Activated CD8-positive, alpha-beta memory T cell treated with anti-CD3 and anti-CD28 coated beads, Interleukin-2, amount 50 U/mL, for 24 hours (primary cell): ENCODE results near the gene ATP2C1.
"Not testable (repeated sequence)": the region's sequence is repeated elsewhere in the genome, so short reads cannot be mapped to it uniquely, and the experiment has no call there.

Source experiments
- DNase-seq: peaks from one replicate; pipeline ENCODE4 v3.0.0-alpha.2; 2020; ENCODE audit errors: extremely low read depth

The ATP2C1 gene, protein sequence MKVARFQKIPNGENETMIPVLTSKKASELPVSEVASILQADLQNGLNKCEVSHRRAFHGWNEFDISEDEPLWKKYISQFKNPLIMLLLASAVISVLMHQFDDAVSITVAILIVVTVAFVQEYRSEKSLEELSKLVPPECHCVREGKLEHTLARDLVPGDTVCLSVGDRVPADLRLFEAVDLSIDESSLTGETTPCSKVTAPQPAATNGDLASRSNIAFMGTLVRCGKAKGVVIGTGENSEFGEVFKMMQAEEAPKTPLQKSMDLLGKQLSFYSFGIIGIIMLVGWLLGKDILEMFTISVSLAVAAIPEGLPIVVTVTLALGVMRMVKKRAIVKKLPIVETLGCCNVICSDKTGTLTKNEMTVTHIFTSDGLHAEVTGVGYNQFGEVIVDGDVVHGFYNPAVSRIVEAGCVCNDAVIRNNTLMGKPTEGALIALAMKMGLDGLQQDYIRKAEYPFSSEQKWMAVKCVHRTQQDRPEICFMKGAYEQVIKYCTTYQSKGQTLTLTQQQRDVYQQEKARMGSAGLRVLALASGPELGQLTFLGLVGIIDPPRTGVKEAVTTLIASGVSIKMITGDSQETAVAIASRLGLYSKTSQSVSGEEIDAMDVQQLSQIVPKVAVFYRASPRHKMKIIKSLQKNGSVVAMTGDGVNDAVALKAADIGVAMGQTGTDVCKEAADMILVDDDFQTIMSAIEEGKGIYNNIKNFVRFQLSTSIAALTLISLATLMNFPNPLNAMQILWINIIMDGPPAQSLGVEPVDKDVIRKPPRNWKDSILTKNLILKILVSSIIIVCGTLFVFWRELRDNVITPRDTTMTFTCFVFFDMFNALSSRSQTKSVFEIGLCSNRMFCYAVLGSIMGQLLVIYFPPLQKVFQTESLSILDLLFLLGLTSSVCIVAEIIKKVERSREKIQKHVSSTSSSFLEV

GRCh38 chr3:130893376-130894129, at the start of gene ATP2C1:
ATP2C1 (plus strand) TSS chr3:130894084; CDS start chr3:130894770, 686 bp downstream.
- DNase-seq = peak; percentile 76

DNA sequence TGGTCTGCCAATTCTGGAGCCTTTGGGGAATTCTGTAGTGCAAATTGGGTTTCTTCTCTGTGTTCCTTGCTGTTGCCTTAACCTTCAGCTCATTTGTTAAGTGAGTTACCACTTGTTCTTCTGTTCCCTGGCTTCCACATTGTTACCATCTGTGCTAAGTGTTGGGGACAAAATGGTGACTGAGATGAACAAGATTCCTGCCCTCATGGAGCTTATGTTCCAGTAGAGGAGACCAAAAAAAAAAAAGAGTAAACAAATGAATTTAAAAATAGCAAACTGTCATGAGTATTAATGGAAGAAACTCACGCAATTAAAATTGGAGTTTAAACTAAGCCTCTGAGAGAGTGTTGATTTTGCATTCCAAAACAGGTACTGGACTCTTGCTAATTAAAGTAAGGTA, 49.4 kb upstream of the ATP2C1 start:
- no peak for DNase-seq

DNA sequence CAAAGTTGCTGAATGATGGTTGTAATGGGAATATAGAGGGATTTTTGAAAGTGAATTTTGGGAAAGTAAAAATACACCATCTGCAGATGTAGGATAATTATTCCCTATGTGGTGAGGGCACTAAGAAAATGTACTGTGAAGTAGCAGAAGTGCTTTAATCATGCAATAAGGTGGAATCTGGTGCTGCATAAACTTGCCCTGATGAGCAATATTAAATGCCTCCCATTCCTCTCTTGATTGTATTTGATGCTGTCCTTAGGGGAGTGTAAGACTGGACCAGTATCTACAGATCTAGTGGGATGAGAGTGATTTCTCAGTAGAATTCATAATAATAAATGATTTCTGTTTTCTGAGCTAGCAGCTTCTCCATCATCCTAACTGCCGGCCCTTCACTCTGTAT, 47.7 kb upstream of the ATP2C1 start:
- no peak for DNase-seq

DNA sequence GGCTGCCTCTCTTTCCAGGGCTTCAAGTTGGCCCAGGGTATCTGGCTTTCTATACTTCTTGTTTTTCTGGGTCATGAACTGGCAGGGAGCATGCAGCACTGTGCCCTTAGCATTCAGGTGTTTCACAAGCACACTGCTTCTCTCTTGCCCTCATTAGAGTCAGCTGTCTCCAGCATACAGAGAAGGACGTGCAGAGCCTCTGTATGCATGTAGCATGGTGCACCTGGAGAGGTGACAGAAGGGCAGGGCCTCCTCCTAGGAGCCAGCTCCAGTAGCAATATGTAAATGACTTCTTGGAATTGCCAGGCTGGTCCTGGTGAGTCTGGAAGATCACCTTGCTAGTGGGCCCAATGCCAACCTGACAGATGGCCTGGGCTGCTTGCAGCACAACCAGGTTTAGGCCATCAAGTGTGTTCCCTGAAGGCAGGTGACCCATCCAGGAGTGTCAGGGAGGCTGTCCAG, 44.8 kb upstream of the ATP2C1 start:
- DNase-seq = no peak

- peak; percentile 19 for DNase-seq
Observed at GRCh38 chr3:130850044-130850797, 43.7 kb upstream of the ATP2C1 start.

GRCh38 chr3:130850843-130851242, 43.0 kb upstream of the ATP2C1 start:
- DNase-seq = no peak

DNA sequence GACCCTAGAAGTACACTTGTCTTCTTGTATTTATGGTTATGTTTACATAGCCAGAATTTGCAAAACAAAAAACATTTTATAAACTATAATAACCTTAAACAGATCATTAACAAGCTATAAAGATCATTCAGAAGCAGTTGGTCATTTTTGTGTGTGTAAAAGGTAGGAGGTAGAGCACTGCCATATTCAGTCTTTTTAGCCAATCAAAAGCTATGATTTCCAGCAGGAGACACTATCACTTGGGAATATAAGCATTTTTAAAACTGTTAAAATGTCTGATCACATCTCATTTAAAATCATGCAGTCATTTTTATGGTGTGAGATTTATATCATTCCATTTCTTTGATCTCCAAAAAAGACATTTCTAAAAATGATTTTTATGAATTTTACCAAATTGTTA, 42.6 kb upstream of the ATP2C1 start:
- no peak for DNase-seq

DNA sequence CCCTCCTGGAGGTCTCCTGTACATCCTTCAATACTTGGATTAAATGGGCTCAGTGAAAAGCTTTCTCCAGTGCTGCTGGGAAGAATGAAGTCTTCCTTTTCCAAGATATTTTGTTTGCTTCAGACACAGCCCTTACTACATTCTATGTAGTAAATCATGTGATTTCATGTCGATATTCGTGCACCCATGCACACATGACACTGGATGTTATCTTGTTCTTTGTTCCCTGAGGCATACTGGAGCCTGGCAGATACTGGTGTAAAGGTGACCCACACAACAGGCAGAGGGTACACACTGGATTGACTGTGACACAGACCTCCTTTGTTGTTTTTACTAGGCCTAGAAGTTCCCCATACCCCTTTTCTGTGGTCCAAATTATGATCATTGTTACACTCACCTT, 40.3 kb upstream of the ATP2C1 start:
- DNase-seq = no peak

DNA sequence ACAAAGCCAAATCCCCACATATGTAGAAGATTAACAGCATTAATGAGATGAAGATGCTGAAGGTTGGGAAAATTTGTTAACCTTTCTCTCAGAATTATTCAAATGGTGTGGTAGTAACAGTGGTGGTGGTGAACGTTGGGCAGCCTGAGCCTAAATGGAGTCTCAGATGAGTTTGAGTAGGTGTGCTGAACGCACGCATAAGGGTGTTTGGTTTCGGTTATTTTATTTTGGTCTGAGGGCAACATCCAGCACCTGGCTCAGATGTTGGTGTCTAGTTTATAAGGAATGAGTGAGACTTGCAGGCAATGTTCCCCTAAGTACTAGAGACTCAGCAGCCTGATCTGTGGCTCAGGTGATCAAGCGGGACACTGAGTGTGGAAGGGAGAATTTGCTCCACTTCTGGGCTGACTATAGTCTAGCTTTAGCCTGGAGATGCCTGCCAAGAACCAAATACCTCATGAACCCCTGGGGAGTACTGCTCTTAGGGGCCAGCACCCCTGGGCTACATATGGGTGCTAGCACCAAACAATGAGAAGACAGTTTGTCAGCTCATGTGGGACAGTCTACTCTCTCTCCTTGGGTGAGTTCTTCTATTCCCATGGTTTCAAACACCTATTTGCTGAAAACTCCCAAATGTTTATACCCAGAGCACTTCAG, 39.5 kb upstream of the ATP2C1 start:
- DNase-seq = no peak

- no peak for DNase-seq
Observed at GRCh38 chr3:130857336-130858026, 36.4 kb upstream of the ATP2C1 start.

GRCh38 chr3:130862130-130862529, 31.8 kb upstream of the ATP2C1 start:
- DNase-seq = not testable (repeated sequence)

- DNase-seq = no peak
Observed at GRCh38 chr3:130865489-130865888, 28.4 kb upstream of the ATP2C1 start.

DNA sequence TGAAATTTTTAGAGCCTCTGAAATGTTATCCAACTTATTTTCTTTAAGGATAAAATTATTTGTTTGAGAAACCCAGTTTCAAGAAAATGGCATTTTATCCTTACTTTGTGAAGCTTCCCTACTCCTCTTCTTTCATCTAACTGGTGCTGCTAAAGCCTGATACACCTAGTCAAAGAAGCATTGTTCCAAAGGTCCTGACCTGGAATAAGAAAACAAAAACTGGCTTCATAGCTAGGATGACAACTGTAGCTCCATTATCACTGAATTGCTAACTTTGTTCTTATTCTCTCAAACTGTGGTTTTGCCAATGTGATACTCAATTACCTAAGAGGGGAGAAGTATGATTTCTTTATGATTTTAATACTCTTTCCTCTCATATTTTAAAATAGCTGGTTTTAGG, 27.6 kb upstream of the ATP2C1 start:
- DNase-seq = no peak

- no peak for DNase-seq
Observed at GRCh38 chr3:130870423-130870822, 23.5 kb upstream of the ATP2C1 start.

DNA sequence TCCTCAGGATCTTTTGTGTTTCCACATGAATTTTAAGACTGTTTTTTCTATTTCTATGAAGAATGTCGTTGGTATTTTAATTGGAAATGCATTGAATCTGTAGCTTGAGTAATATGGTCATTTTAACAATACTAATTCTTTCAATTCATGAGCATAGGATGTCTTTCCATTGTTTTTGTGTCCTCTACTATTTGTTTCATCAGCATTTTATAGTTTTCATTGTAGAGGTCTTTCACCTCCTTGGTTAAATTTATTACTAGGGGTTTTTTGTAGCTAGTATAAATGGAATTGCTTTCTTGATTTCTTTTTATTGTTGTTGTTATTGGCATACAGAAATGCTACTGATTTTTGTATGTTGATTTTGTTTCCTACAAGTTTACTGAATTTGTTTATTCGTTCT, 17.3 kb upstream of the ATP2C1 start:
- no peak for DNase-seq

DNA sequence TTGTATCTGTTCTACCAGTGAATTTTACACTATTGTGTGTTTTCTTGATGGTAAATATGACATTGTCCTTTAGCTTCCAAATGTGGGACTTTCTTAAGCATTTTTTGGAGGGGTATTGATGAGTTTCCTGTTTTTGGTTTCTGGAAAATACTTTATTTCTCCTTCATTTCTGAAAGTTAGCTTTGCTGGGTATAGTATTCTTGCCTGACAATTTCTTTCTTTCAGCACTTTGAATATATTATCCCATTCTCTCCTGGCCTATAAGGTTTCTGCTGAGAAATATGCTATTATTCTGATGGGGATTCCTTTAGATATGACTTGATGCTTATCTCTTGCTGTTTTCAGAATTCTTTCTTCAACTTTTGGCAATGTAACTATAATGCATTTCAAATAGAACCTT, 15.4 kb upstream of the ATP2C1 start:
- no peak for DNase-seq

- DNase-seq = no peak
Observed at GRCh38 chr3:130889416-130889946, 4.4 kb upstream of the ATP2C1 start.

DNA sequence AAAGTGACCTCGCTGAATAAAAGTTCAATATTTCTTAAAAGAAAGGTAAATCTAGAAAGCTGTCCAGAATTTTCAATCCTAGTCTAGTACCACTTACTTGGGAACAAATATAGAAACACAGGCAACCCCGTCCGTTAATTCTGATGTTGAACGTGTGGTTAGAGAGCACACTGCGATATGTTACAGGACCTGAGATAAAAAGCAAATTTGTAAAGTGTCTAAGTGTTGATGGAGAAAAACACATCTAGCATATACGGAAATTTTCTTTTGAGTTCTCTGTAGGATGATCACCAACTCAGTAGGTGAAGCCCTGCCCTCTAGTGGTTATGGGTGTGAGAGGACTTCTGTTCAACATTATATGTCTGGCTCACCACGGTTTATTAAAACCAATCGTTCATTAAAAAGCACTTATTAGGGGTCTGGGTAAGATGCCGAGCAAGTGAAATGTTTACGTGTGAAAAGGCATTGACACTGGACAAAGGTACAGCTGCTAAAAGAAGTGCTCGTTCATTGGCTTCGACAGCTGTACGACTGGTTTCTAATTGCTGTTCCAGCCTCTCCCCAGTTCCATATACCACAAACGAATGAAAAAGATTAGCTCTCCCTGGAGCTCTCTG, 1.0 kb upstream of the ATP2C1 start:
- DNase-seq = peak; percentile 36
